Activated gamma-delta T cell treated with anti-CD3 and anti-CD28 coated beads, Interleukin-2, amount 50 U/mL, for 16 hours (primary cell): ENCODE measurements around the gene PRSS12.
"Not testable (repeated sequence)": the region's sequence is repeated elsewhere in the genome, so short reads cannot be mapped to it uniquely, and the experiment has no call there.

ENCODE experiments used
- DNase-seq: peaks from one replicate; pipeline ENCODE4 v3.0.0-alpha.2; 2020; ENCODE audit warnings: low read depth

PRSS12 gene

GRCh38 chr4:118318931-118319330, 33.9 kb downstream of the PRSS12 start:
- no peak for DNase-seq

- no peak for DNase-seq
Measured at GRCh38 chr4:118317691-118318090, 35.1 kb downstream of the PRSS12 start.

GRCh38 chr4:118314221-118314620, 38.6 kb downstream of the PRSS12 start:
- DNase-seq, result no peak

GRCh38 chr4:118313098-118313497, 39.7 kb downstream of the PRSS12 start:
- no peak for DNase-seq

- no peak for DNase-seq
Measured at GRCh38 chr4:118308306-118309030, 44.3 kb downstream of the PRSS12 start.

GRCh38 chr4:118307643-118308042, 45.2 kb downstream of the PRSS12 start:
- no peak for DNase-seq

- DNase-seq, result not testable (repeated sequence)
Measured at GRCh38 chr4:118299619-118300018, 53.2 kb downstream of the PRSS12 start.

- no peak for DNase-seq
Measured at GRCh38 chr4:118296729-118297128, 56.1 kb downstream of the PRSS12 start.

- DNase-seq, result no peak
Measured at GRCh38 chr4:118290951-118291350, 61.9 kb downstream of the PRSS12 start.

- no peak for DNase-seq
Measured at GRCh38 chr4:118289794-118290193, 63.0 kb downstream of the PRSS12 start.

- no peak for DNase-seq
Measured at GRCh38 chr4:118287711-118288451, 64.9 kb downstream of the PRSS12 start.

GRCh38 chr4:118286685-118287084, 66.1 kb downstream of the PRSS12 start:
- DNase-seq, result no peak

- DNase-seq, result no peak
Measured at GRCh38 chr4:118285931-118286330, 66.9 kb downstream of the PRSS12 start.

GRCh38 chr4:118284169-118284568, 68.6 kb downstream of the PRSS12 start:
- no peak for DNase-seq

GRCh38 chr4:118282692-118283091, 70.1 kb downstream of the PRSS12 start:
- no peak for DNase-seq

GRCh38 chr4:118281611-118282442, 71.0 kb downstream of the PRSS12 start:
- no peak for DNase-seq

- no peak for DNase-seq
Measured at GRCh38 chr4:118280501-118281218, 72.1 kb downstream of the PRSS12 start.

GRCh38 chr4:118279920-118280432, 72.8 kb downstream of the PRSS12 start:
- DNase-seq, result no peak

GRCh38 chr4:118279328-118279727, 73.5 kb downstream of the PRSS12 start:
- no peak for DNase-seq

- DNase-seq, result peak; percentile 98
Measured at GRCh38 chr4:118278473-118279274, 74.1 kb downstream of the PRSS12 start.

GRCh38 chr4:118277243-118277642, 75.6 kb downstream of the PRSS12 start:
- no peak for DNase-seq
